Activated CD8-positive, alpha-beta memory T cell treated with anti-CD3 and anti-CD28 coated beads for 1 hour (primary cell): ENCODE data around the gene KLK1.
"Not testable (repeated sequence)": the region's sequence is repeated elsewhere in the genome, so short reads cannot be mapped to it uniquely, and the experiment has no call there.

Source experiments
- DNase-seq, 2 donors: peaks; one replicate each; pipeline ENCODE4 v3.0.0-alpha.2; 2020; ENCODE audit warnings: low read depth in 1 of 2; ENCODE audit errors: extremely low read depth in 1 of 2

The KLK1 gene

DNA sequence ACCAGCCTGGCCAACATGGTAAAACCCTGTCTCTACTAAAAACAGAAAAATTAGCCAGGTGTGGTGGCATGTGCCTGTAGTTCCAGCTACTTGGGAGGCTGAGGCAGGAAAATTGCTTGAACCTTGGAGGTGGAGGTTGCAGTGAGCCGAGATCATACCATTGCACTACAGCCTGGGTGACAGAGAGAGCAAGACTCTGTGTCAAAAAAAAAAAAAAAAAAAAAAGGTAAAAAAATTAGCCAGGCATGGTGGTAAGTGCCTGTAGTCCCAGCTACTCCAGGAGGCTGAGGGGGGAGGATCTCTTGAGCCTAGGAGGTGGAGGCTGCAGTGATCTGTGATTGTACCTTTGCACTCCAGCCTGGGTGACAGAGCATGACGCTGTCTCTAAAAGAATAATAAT lies 53.4 kb downstream of the KLK1 start, which contains the start of gene GPR32:
TSS of gene GPR32 (plus strand) at position 301 of the 400 bp plus-strand sequence. CDS start 137 bp downstream, outside the sequence.
- not testable (repeated sequence) for DNase-seq
